ENCODE measurements around the gene PPP4C.
A peak's percentile ranks its signal among the peaks of the same experiment; 100 is the strongest.
"Not testable (repeated sequence)": the region's sequence is repeated elsewhere in the genome, so short reads cannot be mapped to it uniquely, and the experiment has no call there.

Gene PPP4C

GRCh38 chr16:30075503-30076275 lies at the start of gene PPP4C:
Gene PPP4C (plus strand): TSS chr16:30075994. CDS start chr16:30076378, 384 bp downstream.
- peak; percentile 91 for DNase-seq

GRCh38 chr16:30026449-30026848 lies 49.3 kb upstream of the PPP4C start:
- DNase-seq = no peak

- no peak for DNase-seq
Measured at GRCh38 chr16:30027588-30028437, 48.0 kb upstream of the PPP4C start.

- no peak for DNase-seq
Measured at GRCh38 chr16:30028438-30029076, 47.2 kb upstream of the PPP4C start.

GRCh38 chr16:30030011-30030685 lies 45.6 kb upstream of the PPP4C start:
- no peak for DNase-seq

GRCh38 chr16:30030841-30031413 lies 44.9 kb upstream of the PPP4C start, which contains the start of gene TLCD3B:
Gene TLCD3B (minus strand): TSS chr16:30031271. CDS start chr16:30030527, 744 bp downstream.
- DNase-seq = no peak

- DNase-seq = no peak
Measured at GRCh38 chr16:30031477-30031918, 44.3 kb upstream of the PPP4C start.

- peak; percentile 63 for DNase-seq
Measured at GRCh38 chr16:30032083-30032819, 43.5 kb upstream of the PPP4C start.

GRCh38 chr16:30033270-30033669 lies 42.5 kb upstream of the PPP4C start:
- DNase-seq = no peak

- DNase-seq = no peak
Measured at GRCh38 chr16:30040221-30040620, 35.6 kb upstream of the PPP4C start.

- DNase-seq = not testable (repeated sequence)
Measured at GRCh38 chr16:30040690-30041089, 35.1 kb upstream of the PPP4C start.

GRCh38 chr16:30041841-30042240 lies 34.0 kb upstream of the PPP4C start:
- no peak for DNase-seq

GRCh38 chr16:30046178-30046577 lies 29.6 kb upstream of the PPP4C start:
- DNase-seq = no peak

GRCh38 chr16:30046588-30046987 lies 29.2 kb upstream of the PPP4C start:
- no peak for DNase-seq

GRCh38 chr16:30049871-30050270 lies 25.9 kb upstream of the PPP4C start:
- DNase-seq = no peak

- DNase-seq = no peak
Measured at GRCh38 chr16:30051518-30051917, 24.3 kb upstream of the PPP4C start.

GRCh38 chr16:30052671-30053372 lies 23.0 kb upstream of the PPP4C start:
- peak; percentile 89 for DNase-seq

GRCh38 chr16:30053376-30054015 lies 22.3 kb upstream of the PPP4C start:
- DNase-seq = no peak

- DNase-seq = no peak
Measured at GRCh38 chr16:30054451-30054850, 21.3 kb upstream of the PPP4C start.

- DNase-seq = peak; percentile 55
Measured at GRCh38 chr16:30054959-30055553, 20.7 kb upstream of the PPP4C start.
